GM21576 (cell line): ENCODE results near the gene ARMH4.
"Not testable (repeated sequence)": the region's sequence is repeated elsewhere in the genome, so short reads cannot be mapped to it uniquely, and the experiment has no call there.

Experiments used
- ATAC-seq: cut with Tn5 transposase; IDR thresholded peaks from one replicate; pipeline ENCODE4 v1.9.1; 2021; ENCODE audit warnings: mild to moderate bottlenecking, moderate library complexity; ENCODE audit not compliant: unreplicated experiment

Gene ARMH4

GRCh38 chr14:58149196-58149595 is 2.8 kb downstream of the ARMH4 start:
- no peak for ATAC-seq

- no peak for ATAC-seq
These were observed 5.6 kb downstream of the ARMH4 start for GRCh38 chr14:58146399-58146798.

GRCh38 chr14:58145936-58146335 is 6.1 kb downstream of the ARMH4 start:
- no peak for ATAC-seq

GRCh38 chr14:58143106-58143505 is 8.9 kb downstream of the ARMH4 start:
- no peak for ATAC-seq

- no peak for ATAC-seq
These were observed 10.1 kb downstream of the ARMH4 start for GRCh38 chr14:58141893-58142292.

- ATAC-seq, result no peak
These were observed 13.1 kb downstream of the ARMH4 start for GRCh38 chr14:58138714-58139482.

GRCh38 chr14:58138031-58138713 is 13.8 kb downstream of the ARMH4 start:
- ATAC-seq, result no peak

GRCh38 chr14:58133739-58134138 is 18.3 kb downstream of the ARMH4 start:
- ATAC-seq, result no peak

GRCh38 chr14:58131386-58131785 is 20.6 kb downstream of the ARMH4 start:
- ATAC-seq, result no peak

- no peak for ATAC-seq
These were observed 21.8 kb downstream of the ARMH4 start for GRCh38 chr14:58130116-58130782.

GRCh38 chr14:58129208-58129607 is 22.8 kb downstream of the ARMH4 start:
- no peak for ATAC-seq

- no peak for ATAC-seq
These were observed 23.6 kb downstream of the ARMH4 start for GRCh38 chr14:58128416-58128815.

- ATAC-seq, result not testable (repeated sequence)
These were observed 29.5 kb downstream of the ARMH4 start for GRCh38 chr14:58122546-58122945.

- no peak for ATAC-seq
These were observed 30.4 kb downstream of the ARMH4 start for GRCh38 chr14:58121530-58122186.

GRCh38 chr14:58119381-58119780 is 32.6 kb downstream of the ARMH4 start:
- no peak for ATAC-seq

GRCh38 chr14:58118097-58118815 is 33.8 kb downstream of the ARMH4 start:
- no peak for ATAC-seq

GRCh38 chr14:58109744-58110143 is 42.3 kb downstream of the ARMH4 start:
- ATAC-seq, result no peak

- no peak for ATAC-seq
These were observed 43.3 kb downstream of the ARMH4 start for GRCh38 chr14:58108717-58109116.

GRCh38 chr14:58107947-58108552 is 44.0 kb downstream of the ARMH4 start:
- no peak for ATAC-seq

GRCh38 chr14:58107041-58107440 is 45.0 kb downstream of the ARMH4 start:
- no peak for ATAC-seq
